ENCODE measurements around the gene PCSK5.

DNA sequence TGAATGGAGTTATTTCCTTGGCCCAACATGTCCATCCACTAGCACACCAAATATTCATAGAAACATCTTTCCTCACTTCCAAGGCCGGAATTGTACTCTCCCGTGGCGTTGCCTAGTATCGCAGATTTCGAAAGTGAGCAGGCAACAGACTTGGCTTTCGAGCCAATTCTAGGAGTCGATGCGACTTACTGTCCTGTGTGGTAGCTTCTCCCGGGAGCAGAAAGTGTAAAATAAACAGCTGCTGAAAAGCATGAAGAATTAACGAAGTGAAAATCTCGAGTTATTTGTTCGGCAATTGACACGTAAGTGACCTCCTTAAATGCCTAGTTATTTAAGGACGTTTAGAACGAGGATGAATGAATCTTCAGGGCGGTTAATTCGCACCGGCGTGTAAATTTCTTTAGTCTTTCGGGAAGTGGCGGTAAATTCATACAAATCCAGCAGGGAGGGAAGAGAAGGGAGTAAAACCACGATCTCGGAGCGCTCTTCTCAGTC lies 449 bp upstream of the PCSK5 start:
- TF ChIP-seq, protein P1, sequence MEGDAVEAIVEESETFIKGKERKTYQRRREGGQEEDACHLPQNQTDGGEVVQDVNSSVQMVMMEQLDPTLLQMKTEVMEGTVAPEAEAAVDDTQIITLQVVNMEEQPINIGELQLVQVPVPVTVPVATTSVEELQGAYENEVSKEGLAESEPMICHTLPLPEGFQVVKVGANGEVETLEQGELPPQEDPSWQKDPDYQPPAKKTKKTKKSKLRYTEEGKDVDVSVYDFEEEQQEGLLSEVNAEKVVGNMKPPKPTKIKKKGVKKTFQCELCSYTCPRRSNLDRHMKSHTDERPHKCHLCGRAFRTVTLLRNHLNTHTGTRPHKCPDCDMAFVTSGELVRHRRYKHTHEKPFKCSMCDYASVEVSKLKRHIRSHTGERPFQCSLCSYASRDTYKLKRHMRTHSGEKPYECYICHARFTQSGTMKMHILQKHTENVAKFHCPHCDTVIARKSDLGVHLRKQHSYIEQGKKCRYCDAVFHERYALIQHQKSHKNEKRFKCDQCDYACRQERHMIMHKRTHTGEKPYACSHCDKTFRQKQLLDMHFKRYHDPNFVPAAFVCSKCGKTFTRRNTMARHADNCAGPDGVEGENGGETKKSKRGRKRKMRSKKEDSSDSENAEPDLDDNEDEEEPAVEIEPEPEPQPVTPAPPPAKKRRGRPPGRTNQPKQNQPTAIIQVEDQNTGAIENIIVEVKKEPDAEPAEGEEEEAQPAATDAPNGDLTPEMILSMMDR (IDR thresholded peaks at IDR 0.05 in 8 of 11, conservative IDR thresholded peaks at IDR 0.05 in 3 of 11): no peak
- TF ChIP-seq POLR2A (IDR thresholded peaks at IDR 0.05): no peak
